Keratinocyte (primary cell): ENCODE data around the gene ANKRD53. TPM values are rescaled to one million over a fixed set of nuclear protein-coding genes. Genes with fewer than 3 reads are reported as not detected.

Experiments used
- DNase-seq: peaks from one replicate; pipeline ENCODE4 v3.0.0-alpha.2; 2011; ENCODE audit warnings: low read depth, missing footprints, low spot score
- FAIRE-seq: peaks from 2 replicates; lab custom pipeline; 2011; peaks lifted over from hg19 to GRCh38; lab: Jason Lieb, UNC
- H2AFZ ChIP-seq: 2 replicates; pipeline ENCODE4 v1.6.0; 2012; ENCODE audit warnings: low read length, control low read depth, inconsistent platforms; ENCODE audit not compliant: control insufficient read depth
- H3K27ac ChIP-seq: 2 replicates; pipeline ENCODE4 v1.5.1; 2011; ENCODE audit warnings: low read length; ENCODE audit not compliant: control insufficient read depth, insufficient read depth
- H3K27me3 ChIP-seq: 3 replicates; pipeline ENCODE4 v1.6.0; 2011; ENCODE audit warnings: low read length; ENCODE audit not compliant: control insufficient read depth, insufficient read depth; ENCODE audit errors: extremely low read depth
- H3K36me3 ChIP-seq, 2 experiments: 2 replicates in 1 of 2; 3 replicates in 1 of 2; pipeline ENCODE4 v1.5.1; 2011; ENCODE audit warnings: low read length in 2 of 2, mild to moderate bottlenecking in 1 of 2; ENCODE audit not compliant: control insufficient read depth in 2 of 2, insufficient read depth in 2 of 2; ENCODE audit errors: extremely low read depth in 1 of 2
- H3K4me1 ChIP-seq: 3 replicates; pipeline ENCODE4 v1.5.1; 2011; ENCODE audit warnings: low read length; ENCODE audit not compliant: control insufficient read depth, insufficient read depth; ENCODE audit errors: extremely low read depth
- H3K4me2 ChIP-seq: 3 replicates; pipeline ENCODE4 v1.6.0; 2011; ENCODE audit warnings: low read depth, low read length; ENCODE audit not compliant: control insufficient read depth, insufficient read depth; ENCODE audit errors: extremely low read depth
- H3K4me3 ChIP-seq, 3 experiments: fragments of 200-600 bp in 1 of 3; sonication (generic) in 1 of 3; 2 replicates in 2 of 3; 3 replicates in 1 of 3; pipeline ENCODE4 v1.5.1; 2011 to 2016; ENCODE audit warnings: low read length in 3 of 3, mild to moderate bottlenecking in 3 of 3, control low read depth in 2 of 3, inconsistent platforms in 1 of 3, low read depth in 1 of 3, mixed read lengths in 1 of 3, mixed run types in 1 of 3, moderate library complexity in 1 of 3; ENCODE audit not compliant: control insufficient read depth in 2 of 3, insufficient read depth in 2 of 3; ENCODE audit errors: extremely low read depth in 1 of 3
- H3K79me2 ChIP-seq: 2 replicates; pipeline ENCODE4 v1.6.0; 2012; ENCODE audit warnings: low read length; ENCODE audit not compliant: control insufficient read depth, insufficient read depth
- H3K9ac ChIP-seq: 3 replicates; pipeline ENCODE4 v1.6.0; 2011; ENCODE audit warnings: low read length; ENCODE audit not compliant: control insufficient read depth, insufficient read depth; ENCODE audit errors: extremely low read depth
- H3K9me1 ChIP-seq: 3 replicates; pipeline ENCODE4 v1.6.0; 2011; ENCODE audit warnings: low read length; ENCODE audit not compliant: control insufficient read depth, insufficient read depth; ENCODE audit errors: extremely low read depth
- H3K9me3 ChIP-seq: 2 replicates; pipeline ENCODE4 v1.5.1; 2012; ENCODE audit warnings: low read depth, low read length; ENCODE audit not compliant: control insufficient read depth
- H4K20me1 ChIP-seq: 3 replicates; pipeline ENCODE4 v1.6.0; 2011; ENCODE audit warnings: low read length; ENCODE audit not compliant: control insufficient read depth, insufficient read depth; ENCODE audit errors: extremely low read depth
- CTCF ChIP-seq, 3 experiments: IDR thresholded peaks in 1 of 3; conservative IDR thresholded peaks in 1 of 3; optimal IDR thresholded peaks in 1 of 3; 2 replicates in 2 of 3; 3 replicates in 1 of 3; pipeline versions ENCODE3 to v1.5.1; 2011; ENCODE audit warnings: low read length in 3 of 3, mild to moderate bottlenecking in 3 of 3, moderate library complexity in 2 of 3, control low read depth in 1 of 3, inconsistent platforms in 1 of 3; ENCODE audit not compliant: insufficient read depth in 2 of 3; ENCODE audit errors: extremely low read depth in 1 of 3
- EZH2 ChIP-seq: IDR thresholded peaks from one replicate; pipeline ENCODE4 v1.6.1; 2012; ENCODE audit warnings: inconsistent platforms, mild to moderate bottlenecking, low read length, moderate library complexity
- dilution Hi-C: fragments of 300-500 bp; cut with MboI; formaldehyde crosslinking; loops from one replicate; pipeline ENCODE4 v1.7.0; 2020; ENCODE audit warnings: low sequenced_read_pairs; ENCODE audit not compliant: extremely low pct_ligation_motif_present
- polyA plus RNA-seq, 5 experiments: library from polyadenylated mRNA; depleted of rRNA in 3 of 5; stranded (reverse) in 3 of 5; stranded (forward) in 1 of 5; unstranded in 1 of 5; fragments of >200 nt; gene quantifications; 1 replicate in 1 of 5; 2 replicates in 3 of 5; 3 replicates in 1 of 5; pipeline versions ENCODE4 v1.2.1 to v1.2.3, GENCODE V29; 2011 to 2012; ENCODE audit warnings: missing spikeins in 2 of 5, low read depth in 1 of 5, low replicate concordance in 1 of 5

Gene ANKRD53
- polyA plus RNA-seq, 1 donor (not counting 4 experiments of a cell fraction or from before 2014, with no cell fraction given), result not detected

GRCh38 chr2:70959851-70960832, 18.3 kb upstream of the ANKRD53 start:
- no peaks in the 10 kb centered on the region for H4K20me1 ChIP-seq
- no peak overlapping the region for H3K27ac ChIP-seq
- H3K9me3 ChIP-seq, result no peaks in the 10 kb centered on the region
- peaks cover 19% of the 10 kb centered on the region for H3K27me3 ChIP-seq
- TF ChIP-seq CTCF (optimal IDR thresholded peaks at IDR 0.05 in 1 of 3, IDR thresholded peaks at IDR 0.05 in 1 of 3, conservative IDR thresholded peaks at IDR 0.05 in 1 of 3; ENCODE audit: extremely low read depth in 1 of 3, insufficient read depth in 2 of 3, low read length in 3 of 3) (peak in 2 of 3 experiments; percentile 2 to 18), EZH2 (no peak)
- no peak overlapping the region for H3K4me3 ChIP-seq
- no peak overlapping the region for H3K9ac ChIP-seq
- no peaks in the 10 kb centered on the region for H3K9me1 ChIP-seq
- H3K79me2 ChIP-seq, result no peaks in the 10 kb centered on the region
- H3K4me1 ChIP-seq, result peaks cover 8% of the 10 kb centered on the region
- no peak overlapping the region for H3K4me2 ChIP-seq
- no peak for FAIRE-seq
- no peak for DNase-seq
- dilution Hi-C loops, result no loop called here
- H3K36me3 ChIP-seq, result no peaks in the 10 kb centered on the region
- no peak overlapping the region for H2AFZ ChIP-seq

- H3K9me3 ChIP-seq, result no peaks in the 10 kb centered on the region
- H3K36me3 ChIP-seq, result no peaks in the 10 kb centered on the region
- no peak overlapping the region for H2AFZ ChIP-seq
- H3K27me3 ChIP-seq, result peaks cover 19% of the 10 kb centered on the region
- TF ChIP-seq EZH2, result no peak
- TF ChIP-seq CTCF (optimal IDR thresholded peaks at IDR 0.05 in 1 of 3, IDR thresholded peaks at IDR 0.05 in 1 of 3, conservative IDR thresholded peaks at IDR 0.05 in 1 of 3; ENCODE audit: extremely low read depth in 1 of 3, insufficient read depth in 2 of 3, low read length in 3 of 3), result no peak
- no peaks in the 10 kb centered on the region for H3K9me1 ChIP-seq
- no peaks in the 10 kb centered on the region for H4K20me1 ChIP-seq
- dilution Hi-C loops, result no loop called here
- H3K4me3 ChIP-seq, result no peak overlapping the region
- no peak for DNase-seq
- H3K4me2 ChIP-seq, result no peak overlapping the region
- FAIRE-seq, result no peak
- H3K27ac ChIP-seq, result no peak overlapping the region
- H3K79me2 ChIP-seq, result no peaks in the 10 kb centered on the region
- no peak overlapping the region for H3K9ac ChIP-seq
- peaks cover 10% of the 10 kb centered on the region for H3K4me1 ChIP-seq
Measured at GRCh38 chr2:70960833-70961647, 17.4 kb upstream of the ANKRD53 start.
